HepG2 (cell line): ENCODE results near the gene FASTKD1. TPM values are rescaled to one million over a fixed set of nuclear protein-coding genes. Genes with fewer than 3 reads are reported as not detected.

Source experiments
- ATF2 ChIP-seq: sonication (generic); formaldehyde crosslinking; IDR thresholded peaks from 2 replicates; pipeline ENCODE4 v1.4.0; 2020; ENCODE audit warnings: missing genetic modification reagents
- CEBPB ChIP-seq: IDR thresholded peaks from 2 replicates; pipeline ENCODE4 v1.6.1; 2011; ENCODE audit warnings: low read depth, low read length, improper control_type of control experiment, borderline replicate concordance
- CREBL2 ChIP-seq: sonication (generic); formaldehyde crosslinking; IDR thresholded peaks from 2 replicates; pipeline ENCODE4 v1.8.1; 2023; ENCODE audit warnings: missing genetic modification reagents, mild to moderate bottlenecking, borderline replicate concordance
- DBP ChIP-seq: sonication (generic); formaldehyde crosslinking; IDR thresholded peaks from 2 replicates; pipeline ENCODE4 v1.4.0; 2020; ENCODE audit warnings: missing genetic modification reagents; ENCODE audit errors: not compliant biosample characterization
- FLYWCH1 ChIP-seq: sonication (generic); formaldehyde crosslinking; IDR thresholded peaks from 2 replicates; pipeline ENCODE4 v1.8.1; 2023; ENCODE audit warnings: mild to moderate bottlenecking, missing genetic modification reagents
- GATAD1 ChIP-seq: IDR thresholded peaks from 2 replicates; pipeline ENCODE4 v1.6.1; 2016; ENCODE audit warnings: missing genetic modification reagents, missing compliant biosample characterization
- HES4 ChIP-seq: sonication (generic); formaldehyde crosslinking; IDR thresholded peaks from 2 replicates; pipeline ENCODE4 v1.9.0; 2021; ENCODE audit warnings: mild to moderate bottlenecking, missing genetic modification reagents, borderline replicate concordance
- IRX3 ChIP-seq: sonication (generic); formaldehyde crosslinking; IDR thresholded peaks from 2 replicates; pipeline ENCODE4 v1.8.1; 2023; ENCODE audit warnings: mild to moderate bottlenecking, low read depth, missing genetic modification reagents, borderline replicate concordance
- NFRKB ChIP-seq: fragments of 450-650 bp; IDR thresholded peaks from 2 replicates; pipeline ENCODE4 v1.6.1; 2017
- PAF1 ChIP-seq: IDR thresholded peaks from 2 replicates; pipeline ENCODE4 v1.6.1; 2016; ENCODE audit warnings: missing genetic modification reagents, missing compliant biosample characterization
- PBX3 ChIP-seq: sonication (generic); formaldehyde crosslinking; IDR thresholded peaks from 2 replicates; pipeline ENCODE4 v1.8.1; 2023; ENCODE audit warnings: missing genetic modification reagents, inconsistent platforms, borderline replicate concordance
- POGK ChIP-seq: sonication (generic); formaldehyde crosslinking; conservative IDR thresholded peaks from 2 replicates; pipeline ENCODE4 v1.8.0; 2022; ENCODE audit warnings: mild to moderate bottlenecking, moderate library complexity, missing genetic modification reagents
- RAD51 ChIP-seq: fragments of 450-650 bp; IDR thresholded peaks from 2 replicates; pipeline ENCODE4 v1.6.1; 2016; ENCODE audit warnings: borderline replicate concordance
- SAFB2 ChIP-seq: sonication (generic); formaldehyde crosslinking; IDR thresholded peaks from 2 replicates; pipeline ENCODE4 v1.5.1; 2020; ENCODE audit warnings: missing genetic modification reagents, low read depth, mild to moderate bottlenecking, borderline replicate concordance
- SMAD3 ChIP-seq: sonication (generic); formaldehyde crosslinking; IDR thresholded peaks from 2 replicates; pipeline ENCODE4 v1.4.0; 2020; ENCODE audit warnings: missing genetic modification reagents
- ZBTB20 ChIP-seq: sonication (generic); formaldehyde crosslinking; IDR thresholded peaks from 2 replicates; pipeline ENCODE4 v1.8.1; 2023; ENCODE audit warnings: missing genetic modification reagents, low read depth, mild to moderate bottlenecking, borderline replicate concordance
- ZFAT ChIP-seq: sonication (generic); formaldehyde crosslinking; conservative IDR thresholded peaks from 2 replicates; pipeline ENCODE4 v1.8.1; 2023; ENCODE audit warnings: missing genetic modification reagents, inconsistent platforms
- ZNF274 ChIP-seq: sonication (generic); formaldehyde crosslinking; IDR thresholded peaks from 2 replicates; pipeline ENCODE4 v1.5.1; 2020; ENCODE audit warnings: mild to moderate bottlenecking, missing genetic modification reagents
- ZNF275 ChIP-seq: sonication (generic); formaldehyde crosslinking; IDR thresholded peaks from 2 replicates; pipeline ENCODE4 v1.8.0; 2022; ENCODE audit warnings: missing genetic modification reagents, mild to moderate bottlenecking, inconsistent platforms, borderline replicate concordance
- ZNF30 ChIP-seq: sonication (generic); formaldehyde crosslinking; IDR thresholded peaks from 2 replicates; pipeline ENCODE4 v1.5.0; 2020; ENCODE audit warnings: mild to moderate bottlenecking, missing genetic modification reagents
- ZSCAN9 ChIP-seq: IDR thresholded peaks from 2 replicates; pipeline ENCODE4 v1.6.1; 2016; ENCODE audit warnings: borderline replicate concordance
- polyA plus RNA-seq, 8 experiments: library from polyadenylated mRNA; depleted of rRNA in 3 of 8; stranded (reverse) in 7 of 8; unstranded in 1 of 8; fragments of >200 nt; fragmentation: Illumina TruSeq in 4 of 8; extraction: Trizol in 4 of 8; gene quantifications; 2 replicates each; pipeline versions ENCODE4 v1.2.1 to v1.2.3, GENCODE V29; 2011 to 2016; ENCODE audit warnings: low read depth in 4 of 8, missing spikeins in 1 of 8, mixed read lengths in 1 of 8; ENCODE audit not compliant: insufficient read depth in 1 of 8
- total RNA-seq, 5 experiments: library from RNA; depleted of rRNA; stranded (reverse); fragments of >200 nt; fragmentation: Illumina TruSeq; extraction: Trizol; gene quantifications; 2 replicates each; pipeline ENCODE4 v1.2.3, GENCODE V29; 2016; ENCODE audit warnings: low read depth in 1 of 5

Gene FASTKD1
- total and polyA plus RNA-seq, 2 of the 13 experiments (the other 11 are each of a cell fraction or from before 2014, with no cell fraction given) = 35.0 to 38.0 TPM

GRCh38 chr2:169584005-169584877 lies 10.6 kb upstream of the FASTKD1 start, which contains the start of gene PPIG (continued):
- TF ChIP-seq ZSCAN9 (CRISPR knock-in tag) = no peak; the same call in 1 of the 2 replicates
- peak; percentile 95 for TF ChIP-seq CREBL2
- no peak for TF ChIP-seq PAF1
- TF ChIP-seq HES4 = no peak
- no peak for TF ChIP-seq RAD51
- no peak for TF ChIP-seq ZNF30 (CRISPR knock-in tag)
- TF ChIP-seq ZNF274 (CRISPR knock-in tag) = peak; percentile 90
- no peak; the same call in 1 of the 2 replicates for TF ChIP-seq NFRKB
- TF ChIP-seq SAFB2 (CRISPR knock-in tag) = 0 out of 2 replicates have a peak, but pooled peaks have one; percentile 21
- TF ChIP-seq IRX3 (CRISPR knock-in tag) = no peak; the same call in 1 of the 2 replicates
- TF ChIP-seq CEBPB = peak; percentile 94
- TF ChIP-seq POGK (CRISPR knock-in tag) = peak; percentile 100
- peak; percentile 63; the same call in 1 of the 2 replicates for TF ChIP-seq ZFAT (CRISPR knock-in tag)
- peak; percentile 92 for TF ChIP-seq SMAD3 (CRISPR knock-in tag)
- no peak for TF ChIP-seq PBX3 (CRISPR knock-in tag)
- peak; percentile 89; the same call in 1 of the 2 replicates for TF ChIP-seq ATF2
- peak; percentile 99 for TF ChIP-seq GATAD1
- no peak for TF ChIP-seq DBP (CRISPR knock-in tag)
- peak; percentile 64; the same call in 1 of the 2 replicates for TF ChIP-seq ZNF275 (CRISPR knock-in tag)
- peak; percentile 72; the same call in 1 of the 2 replicates for TF ChIP-seq ZBTB20 (CRISPR knock-in tag)
- 0 out of 2 replicates have a peak, but pooled peaks have one; percentile 7 for TF ChIP-seq FLYWCH1 (CRISPR knock-in tag)
